Measurements from ENCODE around the gene NDUFA8. TPM values are rescaled to one million over a fixed set of nuclear protein-coding genes. Genes with fewer than 3 reads are reported as not detected.
A peak's percentile ranks its signal among the peaks of the same experiment; 100 is the strongest.

Gene NDUFA8
- total RNA-seq, 4 donors from 2014 or later, result 40.6 to 48.0 (median 45.7) TPM

DNA sequence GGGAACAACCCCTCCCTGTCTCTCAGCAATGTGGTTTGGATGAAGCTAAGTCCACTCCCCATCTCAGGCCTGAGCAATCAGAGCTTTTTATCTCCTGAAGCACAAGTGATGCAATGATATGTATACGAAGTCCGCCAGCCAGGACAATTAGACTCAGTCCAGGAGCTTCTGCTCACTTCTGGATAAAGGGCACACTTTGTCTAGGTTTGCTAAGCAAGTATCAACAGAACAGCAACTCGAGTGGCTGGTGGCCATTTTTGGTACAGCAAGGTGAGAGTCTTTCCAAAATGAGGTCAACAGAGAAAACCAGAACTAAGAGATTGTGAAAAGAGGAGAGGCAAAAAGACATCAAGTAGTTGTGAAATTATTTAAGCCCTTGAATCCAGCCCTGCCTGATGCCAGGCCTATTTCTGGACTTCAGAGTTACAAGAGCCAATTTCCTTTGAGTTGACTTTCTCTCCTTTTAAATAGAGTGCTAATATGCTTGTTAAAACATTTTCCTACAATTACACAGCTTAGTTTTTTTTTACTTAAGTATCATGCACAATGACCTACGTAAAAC is 8.2 kb downstream of the NDUFA8 start:
- Histone ChIP-seq H3K27me3 (no peaks in the 10 kb centered on the region), H3K27ac (no peak overlapping the region), H3K4me1 (peaks cover 0 to 14% (median 0%) of the 10 kb centered on the region in 3 donors), H3K4me3 (no peak overlapping the region), H3K9me3 (no peaks in the 10 kb centered on the region), H3K36me3 (peaks cover 0 to 66% (median 21%) of the 10 kb centered on the region in 3 donors)
- DNase-seq, result no peak
- intact Hi-C loops (cut with DNase I), result no loop called here
- TF ChIP-seq, protein P1, sequence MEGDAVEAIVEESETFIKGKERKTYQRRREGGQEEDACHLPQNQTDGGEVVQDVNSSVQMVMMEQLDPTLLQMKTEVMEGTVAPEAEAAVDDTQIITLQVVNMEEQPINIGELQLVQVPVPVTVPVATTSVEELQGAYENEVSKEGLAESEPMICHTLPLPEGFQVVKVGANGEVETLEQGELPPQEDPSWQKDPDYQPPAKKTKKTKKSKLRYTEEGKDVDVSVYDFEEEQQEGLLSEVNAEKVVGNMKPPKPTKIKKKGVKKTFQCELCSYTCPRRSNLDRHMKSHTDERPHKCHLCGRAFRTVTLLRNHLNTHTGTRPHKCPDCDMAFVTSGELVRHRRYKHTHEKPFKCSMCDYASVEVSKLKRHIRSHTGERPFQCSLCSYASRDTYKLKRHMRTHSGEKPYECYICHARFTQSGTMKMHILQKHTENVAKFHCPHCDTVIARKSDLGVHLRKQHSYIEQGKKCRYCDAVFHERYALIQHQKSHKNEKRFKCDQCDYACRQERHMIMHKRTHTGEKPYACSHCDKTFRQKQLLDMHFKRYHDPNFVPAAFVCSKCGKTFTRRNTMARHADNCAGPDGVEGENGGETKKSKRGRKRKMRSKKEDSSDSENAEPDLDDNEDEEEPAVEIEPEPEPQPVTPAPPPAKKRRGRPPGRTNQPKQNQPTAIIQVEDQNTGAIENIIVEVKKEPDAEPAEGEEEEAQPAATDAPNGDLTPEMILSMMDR (IDR thresholded peaks at IDR 0.05), result no peak
- TF ChIP-seq POLR2A (IDR thresholded peaks at IDR 0.05), result no peak
- 87% methylated on average over 4 of the region's 4 CpGs for WGBS, 2 donors

DNA sequence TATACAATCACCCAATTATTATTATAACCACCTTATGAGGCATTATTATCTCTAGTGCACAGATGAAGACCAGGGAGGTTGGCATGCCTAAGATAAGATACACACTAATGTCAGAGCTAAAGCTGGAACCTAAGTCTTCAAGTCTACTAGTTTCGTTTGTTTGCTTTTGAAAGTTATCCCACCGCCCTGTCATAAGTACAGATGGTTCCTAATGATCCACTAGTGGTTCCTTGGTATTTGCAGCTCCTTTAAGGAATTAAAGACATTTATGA is 14.1 kb downstream of the NDUFA8 start:
- Histone ChIP-seq H3K9me3 (no peaks in the 10 kb centered on the region), H3K4me1 (peaks cover 0 to 4% (median 0%) of the 10 kb centered on the region in 3 donors), H3K4me3 (no peak overlapping the region), H3K27me3 (no peaks in the 10 kb centered on the region), H3K27ac (no peak overlapping the region), H3K36me3 (peaks cover 0 to 95% (median 17%) of the 10 kb centered on the region in 3 donors)
- DNase-seq, result no peak
- WGBS, 2 donors, result 88 to 93% methylated on average over 2 of the region's 2 CpGs
- intact Hi-C loops (cut with DNase I), result no loop called here
- TF ChIP-seq, protein P1 (IDR thresholded peaks at IDR 0.05), result no peak
- TF ChIP-seq POLR2A (IDR thresholded peaks at IDR 0.05), result no peak

DNA sequence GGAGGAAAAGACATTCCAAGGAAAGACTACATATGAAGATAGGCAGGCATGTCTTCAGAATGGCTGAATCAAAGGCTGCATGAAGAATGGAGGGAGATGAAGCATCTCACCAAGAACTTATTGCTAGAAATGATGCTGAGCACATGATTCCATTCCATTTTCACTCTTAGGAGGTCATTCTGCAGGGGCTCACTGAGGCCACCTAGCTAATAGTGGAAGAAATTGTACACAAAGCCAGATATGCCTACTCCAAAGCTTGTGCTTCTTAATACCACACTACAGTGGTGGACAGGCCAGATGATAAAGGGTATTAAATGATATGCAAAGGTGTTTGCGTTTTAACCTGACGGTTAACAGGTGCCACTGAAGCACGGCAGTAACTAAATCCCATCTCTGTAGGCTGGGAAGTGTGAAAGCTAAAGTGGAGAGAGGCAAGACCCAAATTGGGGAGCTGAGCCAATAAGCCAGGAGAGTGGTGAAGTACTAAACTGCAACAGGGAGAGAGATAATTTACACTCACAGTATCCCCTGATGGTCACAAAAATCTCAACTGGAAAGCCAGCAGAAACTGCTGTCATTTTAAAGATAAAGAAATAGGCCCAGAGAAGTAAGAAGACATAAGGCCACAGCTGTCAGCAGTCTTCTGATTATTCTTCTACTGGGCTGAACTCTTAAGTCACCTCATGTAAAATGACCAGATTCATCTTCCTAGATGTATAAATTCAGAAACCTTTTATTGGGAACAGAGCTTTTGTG is 14.6 kb downstream of the NDUFA8 start:
- intact Hi-C loops (cut with DNase I), result no loop called here
- Histone ChIP-seq H3K9me3 (no peaks in the 10 kb centered on the region), H3K36me3 (peaks cover 0 to 90% (median 17%) of the 10 kb centered on the region in 3 donors), H3K27me3 (no peaks in the 10 kb centered on the region), H3K27ac (no peak overlapping the region), H3K4me1 (peaks cover 0 to 4% (median 0%) of the 10 kb centered on the region in 3 donors), H3K4me3 (no peak overlapping the region)
- no peak for TF ChIP-seq POLR2A (IDR thresholded peaks at IDR 0.05)
- TF ChIP-seq, protein P1 (IDR thresholded peaks at IDR 0.05), result peak in 1 of 6 experiments; percentile 14
- no peak for DNase-seq
- WGBS, 2 donors, result 76 to 93% methylated on average over 3 of the region's 3 CpGs

DNA sequence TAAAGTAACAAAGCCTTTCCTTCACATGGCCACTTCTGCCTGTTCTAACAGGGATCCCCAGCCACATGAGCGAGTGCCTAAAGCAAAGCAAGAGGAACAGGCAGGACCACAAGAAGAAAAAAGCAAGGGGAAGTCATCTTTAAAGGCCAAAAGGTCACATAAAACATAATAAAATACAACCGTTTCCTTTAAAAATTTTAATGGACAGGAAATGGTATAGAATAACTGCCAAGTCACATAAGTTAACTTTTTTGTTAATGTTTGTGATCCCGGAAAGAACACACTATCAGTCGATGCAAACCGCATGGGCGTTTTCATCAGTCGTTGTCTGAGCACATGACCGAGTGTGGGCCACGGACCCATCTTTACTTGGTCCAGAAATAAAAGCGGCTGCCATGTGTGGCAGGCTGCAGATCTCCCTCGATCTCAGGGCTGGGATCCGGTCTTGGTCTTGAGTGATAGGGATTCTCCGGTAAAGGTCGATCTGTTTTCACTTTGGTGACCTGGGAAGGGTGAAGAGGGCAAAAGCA is 15.6 kb downstream of the NDUFA8 start:
- Histone ChIP-seq H3K27ac (peak overlapping the region in 1 of 4 donors; percentile 1), H3K4me3 (no peak overlapping the region), H3K27me3 (no peaks in the 10 kb centered on the region), H3K36me3 (peaks cover 0 to 80% (median 17%) of the 10 kb centered on the region in 3 donors), H3K9me3 (no peaks in the 10 kb centered on the region), H3K4me1 (peaks cover 0 to 4% (median 0%) of the 10 kb centered on the region in 3 donors)
- no peak for DNase-seq
- 78 to 79% methylated on average over 10 to 14 of the region's 14 CpGs for WGBS, 2 donors
- intact Hi-C loops (cut with DNase I), result no loop called here
- TF ChIP-seq, protein P1 (IDR thresholded peaks at IDR 0.05), result no peak
- TF ChIP-seq POLR2A (IDR thresholded peaks at IDR 0.05), result no peak

DNA sequence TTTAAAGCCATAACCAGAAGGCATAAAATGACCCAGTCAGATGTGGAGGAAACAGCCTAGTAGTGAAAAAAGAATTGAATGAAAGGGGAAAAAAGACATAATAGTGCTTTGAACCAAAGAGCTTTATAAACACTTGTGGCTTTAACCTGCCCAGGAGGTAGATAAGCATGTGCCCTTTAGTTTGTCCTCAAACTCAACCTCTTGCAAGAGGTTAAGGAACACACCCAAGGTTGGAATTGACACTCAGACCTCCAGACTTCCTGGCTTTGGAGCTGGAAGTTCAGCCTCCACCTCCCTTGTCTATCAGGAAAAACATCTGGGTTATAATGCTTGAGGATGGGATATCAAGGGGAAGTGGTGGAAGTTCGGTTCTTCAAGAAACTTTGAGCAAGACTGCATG is 16.3 kb downstream of the NDUFA8 start:
- H3K4me1 ChIP-seq, result peaks cover 0 to 4% (median 0%) of the 10 kb centered on the region in 3 donors
- 67 to 75% methylated on average over 1 of the region's 1 CpG for WGBS, 2 donors
- H3K9me3 ChIP-seq, result no peaks in the 10 kb centered on the region
- intact Hi-C loops (cut with DNase I), result no loop called here
- no peak overlapping the region for H3K4me3 ChIP-seq
- no peak for TF ChIP-seq POLR2A (IDR thresholded peaks at IDR 0.05)
- TF ChIP-seq, protein P1 (IDR thresholded peaks at IDR 0.05), result no peak
- DNase-seq, result no peak
- no peak overlapping the region for H3K27ac ChIP-seq
- H3K27me3 ChIP-seq, result no peaks in the 10 kb centered on the region
- peaks cover 0 to 73% (median 17%) of the 10 kb centered on the region in 3 donors for H3K36me3 ChIP-seq
